H1 (cell line): Measurements from ENCODE around the gene ALDH3A1. TPM values are rescaled to one million over a fixed set of nuclear protein-coding genes. Genes with fewer than 3 reads are reported as not detected.

ENCODE experiments used
- CHD1 ChIP-seq: IDR thresholded peaks from 2 replicates; pipeline ENCODE4 v1.6.1; 2012; ENCODE audit warnings: low read depth, low read length, improper control_type of control experiment
- NANOG ChIP-seq: IDR thresholded peaks from 2 replicates; pipeline ENCODE4 v1.6.1; 2011; ENCODE audit warnings: low read length, low read depth, mild to moderate bottlenecking, inconsistent platforms; ENCODE audit not compliant: insufficient read depth, poor library complexity, severe bottlenecking
- SP1 ChIP-seq: IDR thresholded peaks from 2 replicates; pipeline ENCODE4 v1.6.1; 2011; ENCODE audit warnings: low read depth, low read length
- ZNF274 ChIP-seq: IDR thresholded peaks from 2 replicates; pipeline ENCODE4 v1.7.0; 2012; ENCODE audit warnings: low read length, borderline replicate concordance; ENCODE audit errors: extremely low read depth
- polyA plus RNA-seq, 7 experiments: library from polyadenylated mRNA; depleted of rRNA in 3 of 7; stranded (reverse) in 5 of 7; unstranded in 2 of 7; fragments of >200 nt in 5 of 7; fragments of 200-250 nt in 2 of 7; gene quantifications; 1 replicate in 5 of 7; 2 replicates in 1 of 7; 4 replicates in 1 of 7; pipeline versions ENCODE4 v1.2.1 to v1.2.3, GENCODE V29; 2011 to 2013; ENCODE audit warnings: missing spikeins in 2 of 7, mixed read lengths in 2 of 7
- total RNA-seq: library from RNA; stranded (reverse); fragmentation: NEBNext Ultra II Directional; extraction: Animal tissue kit (Norgen Biotek cat#: 25700); gene quantifications from 2 replicates; pipeline ENCODE4 v1.2.1, GENCODE V29; 2021

The ALDH3A1 gene
- total and polyA plus RNA-seq, 2 of the 8 experiments (the other 6 are each of a cell fraction or from before 2014, with no cell fraction given) = 0.37 to 1.4 TPM

GRCh38 chr17:19733953-19734526, 14.1 kb downstream of the ALDH3A1 start (continued):
- TF ChIP-seq NANOG = no peak
- no peak for TF ChIP-seq ZNF274
- no peak for TF ChIP-seq SP1
- no peak for TF ChIP-seq CHD1
